Stimulated activated CD8-positive, alpha-beta memory T cell treated with anti-CD3 and anti-CD28 coated beads, Interleukin-7, amount 100 ng/mL, for 1 hour (primary cell): ENCODE results near the gene TIMM13.

Experiments used
- DNase-seq, 2 donors: peaks; one replicate each; pipeline ENCODE4 v3.0.0-alpha.2; 2020; ENCODE audit warnings: low read depth in 2 of 2

TIMM13 gene

DNA sequence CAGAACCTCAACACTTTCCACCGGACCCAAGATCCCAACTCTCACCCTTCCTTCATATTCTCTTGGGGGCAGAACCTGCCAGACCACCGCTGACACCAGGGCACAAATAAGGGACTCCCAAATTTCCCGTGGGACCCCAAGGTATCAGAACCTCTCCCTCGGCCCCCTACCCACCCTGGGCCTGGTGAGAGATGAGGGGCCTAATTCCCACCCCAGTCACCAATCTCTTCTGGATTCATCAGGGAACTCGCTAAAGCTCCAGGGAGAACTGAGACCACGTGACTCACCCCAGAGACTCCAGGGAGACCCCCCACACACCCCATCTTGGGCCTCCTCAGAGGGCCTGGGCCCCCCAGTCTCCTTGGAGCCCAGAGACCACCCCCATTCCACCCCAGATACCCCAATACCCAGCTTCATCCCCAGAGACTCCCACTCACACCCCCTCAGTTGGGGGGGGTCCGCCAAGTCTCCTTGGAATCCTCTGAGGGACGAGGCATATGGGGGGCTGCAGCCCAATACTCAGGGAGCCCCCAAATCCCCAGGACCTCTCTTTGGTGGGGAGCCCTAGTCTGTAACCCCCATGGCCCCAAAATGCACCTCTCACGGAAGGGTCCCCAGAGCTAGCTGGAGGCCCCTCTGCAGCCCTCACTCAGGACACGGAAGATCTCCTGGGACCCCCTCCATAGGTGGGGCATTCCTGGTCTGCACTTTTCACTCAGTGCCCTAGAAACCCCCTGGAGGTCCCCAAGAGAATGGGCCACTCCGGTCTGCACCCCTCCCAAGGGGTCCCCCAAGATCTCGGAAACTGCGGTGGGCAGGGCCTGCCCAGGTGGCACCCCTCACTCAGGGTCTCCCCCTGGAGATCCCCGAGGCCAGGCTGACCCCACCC is 27.8 kb upstream of the TIMM13 start:
- no peak for DNase-seq

DNA sequence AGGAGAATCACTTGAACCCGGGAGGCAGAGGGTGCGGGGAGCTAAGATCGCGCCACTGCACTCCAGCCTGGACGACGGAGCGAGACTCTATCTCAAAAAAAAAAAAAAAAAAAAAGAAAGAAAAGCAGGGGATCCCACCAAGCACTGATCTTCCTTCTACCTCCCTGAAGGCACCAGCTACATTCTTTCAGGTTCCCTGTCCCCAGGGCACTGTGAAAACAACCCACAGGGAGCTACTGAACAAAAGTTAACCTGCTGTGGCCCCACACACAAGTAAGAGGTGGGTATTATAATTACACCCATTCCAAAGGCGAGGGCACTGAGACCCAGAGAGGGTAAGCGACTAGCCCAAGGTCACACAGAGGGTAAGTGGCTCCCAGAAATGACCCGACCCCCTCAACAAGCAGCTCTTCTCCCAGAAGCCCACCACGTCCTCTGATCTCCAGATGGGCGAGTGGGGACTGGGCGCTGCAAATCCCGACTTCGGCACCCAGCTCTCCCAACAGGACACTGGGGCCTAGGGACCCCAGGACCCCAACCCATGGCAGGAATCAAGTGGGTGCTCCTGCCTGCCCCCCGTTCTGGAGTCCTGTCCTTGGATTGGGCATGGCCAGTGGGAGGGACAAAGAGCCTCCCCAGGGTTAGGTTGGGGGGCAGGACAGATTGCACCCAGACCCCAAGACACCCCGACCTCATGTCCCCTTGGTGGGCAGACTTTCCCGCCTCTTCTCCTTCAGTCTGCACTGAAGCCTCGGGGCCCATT is 27.0 kb upstream of the TIMM13 start:
- no peak for DNase-seq

DNA sequence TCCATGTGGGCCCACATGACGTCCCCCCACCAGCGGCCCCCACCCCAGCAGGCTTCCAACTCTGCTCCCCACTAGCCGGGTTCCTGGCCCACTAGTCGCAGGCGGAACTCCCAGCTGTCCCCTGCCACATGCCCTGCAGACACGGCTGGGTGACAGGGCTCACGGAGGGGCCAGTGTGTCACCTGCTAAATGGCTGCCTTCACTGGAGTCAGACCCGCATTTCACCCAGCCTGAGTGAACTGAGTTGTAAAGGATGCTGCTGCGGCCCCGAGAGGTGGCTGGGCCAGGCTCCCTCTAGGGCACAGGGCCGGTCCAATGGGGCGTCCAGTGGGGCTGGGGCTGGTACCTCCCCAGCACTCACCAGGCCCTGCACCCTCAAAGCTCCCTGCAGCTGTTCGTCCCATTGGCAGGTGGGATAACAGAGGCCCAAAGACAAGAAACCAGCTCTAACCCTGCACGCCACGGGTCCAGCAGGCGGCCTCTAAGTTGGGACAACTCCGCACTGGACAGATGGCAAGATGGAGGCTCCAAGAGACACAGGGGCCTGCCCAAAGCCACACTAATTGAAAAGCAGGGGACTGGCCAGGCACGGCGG is 26.1 kb upstream of the TIMM13 start:
- DNase-seq, result no peak

DNA sequence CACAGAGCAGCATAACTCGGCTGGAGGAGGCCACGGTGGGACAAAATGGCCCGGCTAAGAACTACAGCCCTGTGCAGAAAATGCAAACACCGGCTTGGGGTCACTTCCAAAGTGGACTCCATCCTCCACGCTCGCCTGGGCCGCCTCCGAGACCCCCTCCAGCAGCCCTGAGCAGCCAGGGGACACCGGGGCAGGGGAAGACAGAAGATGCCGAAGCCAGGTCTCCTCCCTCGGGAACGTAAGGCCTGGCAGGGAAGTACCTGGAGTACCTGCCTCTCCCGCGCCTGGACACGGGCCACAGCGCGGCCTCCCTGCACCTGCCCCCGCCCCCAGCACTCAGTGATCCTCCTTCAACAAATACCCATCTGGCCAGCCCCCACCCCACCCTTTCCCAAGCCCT is 24.4 kb upstream of the TIMM13 start:
- DNase-seq, result no peak

DNA sequence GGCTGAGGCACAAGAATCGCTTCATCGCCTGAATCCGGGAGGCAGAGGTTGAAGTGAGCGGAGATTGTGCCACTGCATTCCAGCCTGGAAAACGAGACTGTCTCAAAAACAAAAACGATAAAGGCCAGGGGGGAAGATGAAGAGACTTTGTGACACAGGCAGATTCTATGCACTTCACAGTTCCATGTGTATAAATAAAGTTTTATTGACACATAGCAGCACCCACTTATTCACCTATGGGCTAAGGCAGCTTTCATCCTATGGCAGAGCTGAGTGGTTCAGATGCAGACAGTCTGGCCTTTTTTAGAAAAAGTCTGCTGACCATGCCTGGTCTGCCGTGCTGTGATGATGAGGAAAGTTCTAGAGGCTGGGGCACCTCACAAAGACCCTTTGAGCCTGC is 23.8 kb upstream of the TIMM13 start:
- no peak for DNase-seq

DNA sequence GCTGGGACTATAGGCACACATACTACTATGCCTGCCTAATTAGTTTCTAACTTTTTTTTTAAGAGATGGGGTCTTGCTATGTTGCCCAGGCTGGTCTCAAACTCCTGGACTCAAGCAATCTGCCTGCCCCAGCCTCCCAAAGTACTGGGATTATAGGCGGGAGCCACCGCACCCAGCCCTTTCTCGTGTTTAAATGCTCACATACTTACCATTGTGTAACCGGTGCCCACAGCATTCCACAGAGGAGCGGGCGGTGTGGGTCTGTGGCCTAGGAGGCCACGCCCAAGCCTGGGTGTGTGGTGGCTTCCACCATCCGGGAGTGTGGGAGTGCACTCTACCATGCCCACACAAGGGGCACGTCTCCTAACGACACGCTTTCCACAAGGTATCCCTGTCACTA is 21.6 kb upstream of the TIMM13 start:
- DNase-seq, result no peak

DNA sequence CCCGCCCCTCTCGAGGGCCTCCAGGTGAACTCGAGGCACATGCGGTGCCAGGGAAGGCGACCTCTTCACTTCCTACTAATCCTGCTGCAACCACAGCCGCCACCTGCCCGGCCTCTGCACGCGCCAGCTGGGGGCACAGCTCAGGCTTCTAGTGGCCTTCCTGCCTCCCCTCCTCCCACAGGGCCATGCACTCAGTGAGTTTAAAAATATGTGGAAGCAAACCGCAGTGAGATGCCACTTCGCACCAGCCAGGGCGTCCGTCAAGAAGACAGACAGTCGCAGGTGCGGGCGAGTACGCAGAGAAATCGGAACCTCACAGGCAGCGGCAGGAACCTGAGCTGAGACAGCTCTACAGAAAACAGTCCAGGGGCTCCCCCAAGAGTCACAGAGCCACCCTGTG is 19.0 kb upstream of the TIMM13 start:
- DNase-seq, result no peak

DNA sequence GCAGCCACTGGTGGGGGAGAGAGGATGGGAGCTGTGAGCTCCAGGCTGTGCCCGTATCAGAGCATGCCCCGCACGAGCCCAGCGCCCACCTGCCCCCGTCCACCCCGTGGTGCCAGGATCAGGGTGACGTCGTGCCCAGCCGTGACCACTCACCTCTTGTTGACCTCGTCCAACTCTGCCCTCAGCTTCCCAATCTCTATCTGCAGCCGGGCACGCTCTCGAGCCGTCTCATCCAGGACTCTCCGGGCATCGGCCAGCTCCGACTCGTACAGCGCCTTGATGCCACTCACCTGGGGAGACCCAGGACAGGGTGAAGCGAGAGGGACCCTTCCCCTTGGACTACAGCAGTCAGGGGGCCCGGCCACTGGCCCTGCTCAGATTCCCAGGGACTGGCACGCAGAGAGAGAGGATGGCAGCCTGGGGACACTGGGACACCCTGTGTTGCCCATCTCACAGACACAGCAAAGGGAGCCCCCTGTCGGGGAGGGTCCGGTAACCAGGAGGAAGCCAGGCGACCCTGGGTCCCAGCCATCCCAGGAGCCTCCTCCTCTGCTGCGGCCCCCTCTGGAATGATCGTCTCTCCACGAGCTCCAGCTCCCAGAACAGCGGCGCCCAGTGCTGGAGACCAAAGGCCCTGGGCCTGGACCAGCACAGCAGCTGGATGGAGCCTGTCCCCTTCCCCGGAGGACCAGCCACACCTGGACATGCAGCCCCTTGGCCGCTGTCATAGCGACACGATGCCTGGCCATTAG is 17.0 kb upstream of the TIMM13 start:
- DNase-seq, result no peak

DNA sequence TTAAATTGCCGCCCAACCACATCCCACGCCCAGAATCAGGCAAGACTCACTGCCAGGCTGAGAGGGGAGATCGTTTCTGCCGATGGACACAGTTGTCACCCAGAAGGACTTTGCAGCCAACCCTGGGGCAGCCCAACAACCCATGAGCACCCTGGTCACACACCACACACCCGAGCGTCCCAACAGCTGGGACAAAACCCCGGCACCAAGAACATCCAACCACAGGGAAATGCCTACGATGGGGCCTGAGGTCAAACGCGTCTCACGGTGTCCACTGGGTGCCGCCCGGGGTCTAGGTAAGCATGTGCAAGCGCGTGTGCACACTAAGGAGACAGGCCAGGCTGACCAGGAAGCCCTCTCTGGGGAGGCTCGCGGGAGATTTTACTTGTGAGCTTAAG is 16.4 kb upstream of the TIMM13 start:
- DNase-seq, result no peak

DNA sequence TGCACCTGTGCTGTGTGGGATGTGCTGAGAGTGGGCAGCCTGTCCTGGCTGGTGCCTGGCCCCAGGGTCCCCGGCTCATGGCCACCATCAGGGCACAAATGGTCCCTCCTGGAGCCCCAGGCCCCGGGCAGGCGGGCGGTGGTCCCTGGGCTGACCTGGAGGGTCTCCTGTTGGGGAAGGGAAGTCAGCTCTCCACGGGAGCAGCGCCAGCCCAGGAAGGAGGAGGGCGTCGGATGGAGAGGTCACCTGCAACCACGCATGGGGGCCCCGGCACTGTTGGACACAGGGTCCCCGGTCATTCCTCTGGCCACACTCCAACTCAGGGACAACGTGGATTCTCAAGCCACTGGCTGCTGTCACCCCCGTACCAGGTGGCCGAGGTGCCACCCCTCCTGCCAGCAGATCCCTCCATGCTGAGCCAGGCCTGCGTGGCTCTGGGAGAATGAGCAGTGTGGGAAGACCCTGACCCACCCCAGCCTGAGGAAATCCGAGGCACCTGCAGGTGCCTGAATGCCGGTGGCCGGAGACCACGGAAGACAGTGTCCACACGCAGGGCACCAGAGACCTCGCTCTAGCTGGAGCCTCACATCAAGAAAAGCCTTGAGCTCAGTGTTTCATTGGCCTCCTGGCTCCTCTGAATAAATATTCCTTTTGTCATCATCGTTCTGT is 15.9 kb upstream of the TIMM13 start:
- no peak for DNase-seq

DNA sequence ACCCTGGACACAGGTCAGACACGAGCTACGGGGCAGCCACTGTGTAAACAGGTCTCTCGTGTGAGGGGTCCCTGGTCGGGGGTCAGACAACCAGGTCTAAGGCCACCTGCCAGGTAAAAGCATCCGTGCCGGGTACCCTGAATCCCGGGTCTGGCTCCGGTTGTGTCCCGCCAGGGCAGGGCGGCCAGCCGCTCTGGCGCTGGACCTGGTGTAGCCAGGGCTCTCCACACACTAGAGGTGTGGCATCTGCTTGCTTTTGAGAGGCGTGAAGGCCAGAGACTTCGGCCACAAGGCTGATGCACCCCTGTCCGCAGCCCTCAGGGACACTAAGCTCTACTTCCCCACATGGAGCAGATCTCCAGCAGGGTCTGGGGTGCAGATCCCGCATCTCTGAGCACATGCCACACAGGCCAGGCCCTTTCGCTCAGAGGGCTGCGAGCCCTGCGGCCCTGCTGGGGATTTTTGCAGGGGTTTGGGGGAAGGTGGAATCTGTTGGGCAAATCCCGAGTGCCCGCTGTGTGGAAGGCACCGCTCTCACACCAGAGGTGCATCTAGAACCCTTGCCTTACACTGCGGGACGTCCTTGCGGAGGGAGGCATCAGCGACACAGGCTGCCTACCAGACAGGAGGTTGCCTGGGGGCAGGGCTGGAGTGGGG is 13.8 kb upstream of the TIMM13 start:
- no peak for DNase-seq

DNA sequence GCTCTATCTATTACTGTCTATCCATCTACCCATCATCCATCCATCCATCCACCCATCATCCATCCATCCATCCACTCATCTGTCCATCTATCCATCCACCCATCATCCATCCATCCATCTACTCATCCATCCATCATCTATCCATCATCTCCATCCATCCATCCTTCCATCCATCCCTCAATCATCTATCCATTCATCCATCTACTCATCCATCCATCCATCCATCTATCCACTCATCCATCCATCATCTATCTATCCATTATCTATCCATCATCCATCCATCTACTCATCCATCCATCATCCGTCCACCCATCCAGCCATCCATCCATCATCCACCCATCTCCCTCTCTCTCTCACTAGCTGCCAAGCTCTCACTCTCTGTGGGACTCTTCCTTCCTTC is 13.1 kb upstream of the TIMM13 start:
- no peak for DNase-seq

DNA sequence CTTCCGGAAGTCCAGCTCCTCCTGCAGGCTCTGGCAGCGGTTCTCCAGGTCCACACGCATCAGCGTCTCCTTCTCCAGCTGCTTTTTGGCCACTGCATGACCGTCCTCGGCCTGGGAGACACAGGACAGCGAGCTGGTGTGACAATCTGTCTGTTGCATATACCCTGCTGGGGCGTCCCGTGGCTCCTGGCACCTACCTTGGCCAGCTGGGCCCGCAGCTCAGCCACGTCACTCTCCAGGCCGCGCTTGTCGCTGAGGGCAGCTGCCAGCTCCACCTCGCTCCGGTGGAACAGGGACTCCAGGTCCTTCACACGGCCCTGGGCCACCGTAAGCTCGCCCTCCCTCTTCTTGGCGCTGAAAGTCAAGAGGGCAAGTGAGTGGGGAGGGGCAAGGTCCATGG is 10.8 kb upstream of the TIMM13 start:
- no peak for DNase-seq

DNA sequence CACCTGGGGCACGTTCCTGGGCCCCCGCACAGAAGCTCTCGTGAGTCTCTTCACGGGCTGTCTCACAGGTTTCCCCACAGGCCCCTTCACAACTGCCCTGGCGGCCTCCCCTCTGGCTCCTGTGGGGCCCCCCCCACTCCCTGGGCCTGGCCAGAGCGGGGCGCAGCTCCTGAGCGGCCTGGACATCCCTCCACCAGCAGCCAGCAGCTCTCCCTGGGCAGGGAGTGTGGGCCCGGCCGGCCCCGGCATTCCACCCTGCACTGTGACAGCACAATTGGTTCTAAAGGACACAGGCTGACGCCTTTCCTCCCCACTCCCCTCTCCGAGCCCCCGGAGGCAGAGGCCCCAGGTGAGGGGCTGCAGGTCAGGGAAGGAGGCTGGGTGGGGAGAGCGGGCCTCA is 9.5 kb upstream of the TIMM13 start:
- no peak for DNase-seq

DNA sequence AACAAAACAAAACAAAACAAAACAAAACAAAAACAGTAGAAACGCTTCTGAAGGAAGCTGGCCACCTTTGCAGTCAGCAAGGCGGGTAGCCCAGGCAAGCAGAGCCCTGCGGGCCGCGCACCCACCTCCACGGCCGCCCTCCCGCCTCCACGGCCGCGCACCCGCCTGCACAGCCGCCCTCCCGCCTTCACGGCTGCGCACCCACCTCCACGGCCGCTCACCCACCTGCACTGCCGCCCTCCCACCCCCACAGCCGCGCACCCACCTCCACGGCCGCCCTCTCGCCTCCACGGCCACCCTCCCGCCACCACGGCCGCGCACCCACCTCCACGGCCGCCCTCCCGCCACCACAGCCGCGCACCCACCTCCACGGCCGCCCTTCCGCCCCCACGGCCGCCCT is 9.0 kb upstream of the TIMM13 start:
- DNase-seq, result no peak

DNA sequence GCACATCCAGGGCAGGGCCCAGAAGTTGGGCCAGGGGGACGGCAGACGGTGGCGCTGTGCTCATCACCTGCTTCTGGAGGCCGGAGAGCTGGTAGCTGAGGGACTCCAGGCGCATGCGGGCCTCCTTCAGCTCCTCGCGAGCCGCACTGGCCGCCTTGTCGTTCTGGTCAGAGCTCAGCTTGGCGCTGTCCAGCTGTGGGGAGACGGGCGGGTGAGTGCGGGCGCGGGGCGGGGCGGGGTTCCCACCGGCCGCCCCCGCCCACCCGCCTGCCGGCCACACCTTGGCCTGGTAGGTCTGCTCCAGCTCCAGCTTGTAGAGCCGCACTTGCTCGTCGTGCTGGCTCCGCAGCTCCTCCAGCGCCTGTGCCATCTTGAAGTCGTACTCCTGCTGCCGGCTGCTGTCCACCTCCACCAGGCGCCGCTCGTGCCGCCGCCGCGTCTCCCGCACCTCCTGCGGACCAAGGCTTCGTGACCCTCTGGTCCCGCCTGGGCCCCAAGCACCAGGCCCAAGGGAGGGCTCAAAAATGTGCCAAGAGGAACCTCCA is 7.4 kb upstream of the TIMM13 start:
- DNase-seq, result no peak

DNA sequence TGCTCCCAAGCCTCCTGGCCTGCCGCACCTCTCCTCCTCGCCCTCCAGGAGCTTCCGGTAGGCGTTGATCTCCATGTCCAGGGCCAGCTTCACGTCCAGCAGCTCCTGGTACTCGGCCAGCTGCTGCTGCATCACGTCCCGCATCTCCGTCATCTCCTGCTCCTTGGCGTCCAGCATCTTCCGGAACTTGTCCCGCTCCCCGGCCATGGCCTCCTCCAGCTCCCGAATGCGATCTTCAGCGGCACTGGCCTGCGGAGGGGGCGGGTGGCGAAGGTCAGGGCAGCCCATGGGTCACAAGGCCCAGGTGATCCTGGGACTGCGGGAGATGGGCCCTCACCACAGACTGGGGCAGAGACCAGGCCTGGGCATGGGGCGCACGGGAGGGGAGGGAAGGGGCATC is 6.9 kb upstream of the TIMM13 start:
- DNase-seq, result no peak

DNA sequence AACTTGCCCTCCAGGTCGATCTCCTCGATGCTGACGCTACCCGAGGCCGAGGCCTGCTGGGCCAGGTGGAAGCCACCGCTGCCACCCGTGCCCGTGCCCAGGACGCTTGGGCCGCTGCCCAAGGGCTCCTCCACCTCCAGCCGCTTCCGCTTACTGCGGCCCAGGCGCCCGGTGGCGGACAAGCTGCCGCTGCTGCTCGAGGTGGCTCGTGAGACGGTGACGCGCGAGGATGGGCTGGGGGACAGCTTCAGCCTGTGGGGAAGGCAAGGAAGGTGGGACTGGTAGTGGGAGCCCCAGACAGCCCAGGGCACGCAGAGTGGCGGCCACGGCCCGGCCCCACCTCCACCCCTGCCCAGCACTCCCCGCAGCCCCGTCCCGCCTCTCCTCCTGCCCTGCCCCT is 6.5 kb upstream of the TIMM13 start:
- no peak for DNase-seq

DNA sequence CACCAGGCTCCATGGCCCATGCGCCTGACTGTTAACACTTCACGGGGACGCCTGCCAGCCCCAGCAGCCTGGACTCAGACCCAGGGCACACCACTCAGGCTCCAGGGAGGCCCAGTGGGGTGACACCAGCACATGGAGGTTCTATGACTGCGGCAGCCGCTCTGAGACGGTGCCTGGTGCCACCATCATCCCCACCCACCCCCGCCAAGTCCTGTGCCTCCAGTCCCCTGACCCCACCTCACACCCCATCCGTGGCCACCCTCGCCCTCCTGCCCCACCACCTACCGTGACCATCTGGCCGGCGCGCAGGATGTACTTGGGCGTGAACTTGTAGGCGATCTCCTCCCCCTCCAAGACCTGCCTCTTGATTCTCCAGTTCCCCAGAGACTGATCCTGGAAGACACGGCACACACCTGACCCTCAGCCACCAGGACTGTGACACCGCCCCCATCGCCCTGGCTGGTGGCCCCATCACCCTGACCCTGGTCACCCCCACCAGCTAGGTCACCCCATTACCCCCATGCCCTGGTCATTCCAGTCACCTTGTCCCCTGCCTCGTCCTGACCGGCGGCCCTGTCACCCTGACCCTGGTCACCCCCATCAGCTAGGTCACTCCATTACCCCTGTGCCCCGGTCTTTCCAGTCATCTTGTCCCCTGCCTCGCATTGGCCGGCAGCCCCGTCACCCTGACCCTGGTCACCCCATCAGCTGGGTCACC is 4.9 kb upstream of the TIMM13 start:
- no peak for DNase-seq
